Islet precursor cell (in vitro differentiated cells): ENCODE data around the gene FAM24B.

ENCODE experiments used
- DNase-seq: peaks from one replicate; pipeline ENCODE4 v3.0.0-alpha.2; 2018

Gene FAM24B

GRCh38 chr10:122856902-122857301 lies 22.5 kb downstream of the FAM24B start:
- no peak for DNase-seq

GRCh38 chr10:122855745-122856144 lies 23.6 kb downstream of the FAM24B start:
- DNase-seq, result no peak

DNA sequence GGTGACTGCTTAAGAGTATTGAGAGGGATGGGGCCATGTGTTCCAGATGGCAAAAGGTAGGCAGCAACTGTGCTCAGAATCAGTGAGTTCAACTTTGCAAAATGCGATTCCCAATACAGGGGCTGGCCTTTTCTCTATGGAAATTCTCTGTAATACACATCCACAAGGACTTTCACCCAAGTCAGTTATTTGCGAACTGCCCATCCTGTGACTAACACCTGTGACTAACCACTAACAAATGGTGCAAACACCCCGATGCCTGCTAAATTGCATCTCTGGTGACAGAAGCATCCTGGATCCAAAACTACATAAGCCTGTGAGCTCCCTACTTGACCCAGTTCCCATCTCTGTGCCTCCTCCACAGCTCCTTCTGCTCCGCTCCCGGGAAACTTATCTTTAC lies 24.7 kb downstream of the FAM24B start:
- DNase-seq, result no peak

DNA sequence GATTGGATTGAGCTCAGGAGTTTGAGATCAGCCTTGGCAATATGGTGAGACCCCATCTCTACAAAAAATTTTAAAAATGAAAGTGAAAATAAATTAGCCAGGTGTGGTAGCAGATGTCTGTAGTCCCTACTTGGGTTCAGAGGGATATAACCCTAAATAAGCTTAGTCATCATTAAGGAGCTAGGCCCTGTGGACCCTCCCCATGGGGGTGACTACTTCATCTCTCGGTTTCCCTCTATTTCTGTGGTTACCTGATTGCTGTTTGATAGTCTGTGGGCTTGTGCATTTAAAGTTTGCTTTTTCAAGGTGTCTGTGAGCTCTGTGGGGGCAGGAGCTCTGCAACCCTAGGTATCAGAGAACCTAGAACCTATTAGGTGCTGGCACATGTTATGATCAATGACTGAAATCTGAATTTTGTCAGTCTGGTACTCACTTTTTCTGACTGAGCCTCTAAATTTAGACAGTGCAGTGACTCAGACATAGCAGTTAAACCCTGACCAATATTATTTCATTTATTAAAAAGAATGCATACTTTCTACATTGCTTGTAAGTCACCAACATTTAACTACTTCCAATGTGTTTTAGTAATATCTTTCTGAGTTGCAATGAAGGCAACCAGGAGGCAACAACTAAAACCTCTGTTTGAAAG lies 25.6 kb downstream of the FAM24B start:
- no peak for DNase-seq

- no peak for DNase-seq
These were observed 27.1 kb downstream of the FAM24B start for GRCh38 chr10:122852261-122852660.

DNA sequence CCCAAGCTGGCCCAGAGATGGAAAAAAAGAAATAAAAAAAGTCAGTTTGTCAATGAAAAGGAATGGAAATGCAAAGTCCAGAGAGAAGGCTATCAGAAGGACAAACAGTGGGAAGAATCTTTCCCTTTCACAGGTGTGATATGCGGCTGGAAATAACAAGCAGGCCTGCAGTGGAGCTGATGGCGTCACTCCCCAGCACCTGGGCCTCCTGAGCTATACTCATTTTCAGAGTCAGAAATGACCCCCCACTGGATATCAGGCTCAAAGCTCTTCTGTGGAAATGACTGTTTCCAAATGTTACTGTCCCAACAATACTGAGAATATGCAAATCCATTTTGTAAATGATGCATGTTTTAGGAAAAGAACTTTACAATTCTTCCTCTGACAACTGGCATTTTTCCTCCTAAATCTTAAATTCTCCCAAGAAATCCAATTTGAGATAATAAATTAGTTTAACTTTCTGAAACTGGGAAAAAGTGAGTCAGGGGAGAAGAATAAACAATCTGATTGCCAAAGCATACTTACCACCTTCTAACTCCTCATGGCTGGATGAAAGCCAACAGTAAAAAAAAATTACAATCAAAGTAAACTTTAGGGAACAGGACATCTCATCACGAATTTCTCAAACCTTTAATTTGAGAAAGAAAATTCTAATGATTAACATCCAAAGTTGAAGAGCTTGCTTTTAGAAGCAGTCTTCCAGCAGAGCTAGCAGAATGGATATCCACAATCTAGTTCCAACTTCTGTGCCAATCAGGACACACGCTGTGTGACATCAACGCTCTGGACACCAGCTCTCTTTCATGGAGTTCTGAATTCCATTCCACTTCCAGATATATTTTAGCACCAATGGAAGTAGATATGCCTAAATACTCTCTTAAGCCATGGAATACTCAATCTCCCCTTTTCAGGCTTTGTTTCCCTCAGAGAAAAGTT lies 28.4 kb downstream of the FAM24B start:
- DNase-seq, result no peak

DNA sequence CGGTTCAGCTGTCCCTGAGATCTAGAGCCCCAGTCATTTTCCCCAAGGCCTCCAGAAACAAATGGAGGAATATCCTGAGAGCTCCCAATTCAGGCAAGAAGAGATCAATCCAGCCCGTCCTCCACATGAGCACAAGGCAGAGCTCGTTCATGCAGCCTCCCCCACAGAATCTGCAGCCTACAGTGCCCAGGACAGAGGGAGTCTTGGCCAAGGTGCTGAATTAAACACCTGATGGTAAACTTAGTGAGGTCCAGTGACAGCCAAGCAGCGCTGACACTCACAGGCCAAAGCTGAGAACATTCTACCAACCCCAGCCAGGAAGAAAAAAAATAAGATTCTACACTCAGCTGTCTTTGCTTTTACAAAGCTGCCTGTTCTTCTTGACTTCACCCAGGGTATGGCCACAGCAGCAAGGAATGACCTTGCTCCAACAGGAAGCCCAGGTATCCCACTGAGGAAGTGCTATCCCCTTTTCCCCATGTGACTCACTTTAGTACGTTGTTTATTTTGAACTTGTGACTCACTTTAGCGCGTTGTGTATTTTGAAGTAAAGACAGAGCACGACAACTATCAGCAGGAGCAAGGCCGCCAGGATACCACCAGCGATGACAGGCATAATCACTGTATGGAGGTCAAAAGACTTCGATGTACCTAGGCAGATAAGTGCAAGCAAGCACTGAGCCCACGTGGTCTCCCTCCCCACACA lies 29.3 kb downstream of the FAM24B start:
- no peak for DNase-seq

DNA sequence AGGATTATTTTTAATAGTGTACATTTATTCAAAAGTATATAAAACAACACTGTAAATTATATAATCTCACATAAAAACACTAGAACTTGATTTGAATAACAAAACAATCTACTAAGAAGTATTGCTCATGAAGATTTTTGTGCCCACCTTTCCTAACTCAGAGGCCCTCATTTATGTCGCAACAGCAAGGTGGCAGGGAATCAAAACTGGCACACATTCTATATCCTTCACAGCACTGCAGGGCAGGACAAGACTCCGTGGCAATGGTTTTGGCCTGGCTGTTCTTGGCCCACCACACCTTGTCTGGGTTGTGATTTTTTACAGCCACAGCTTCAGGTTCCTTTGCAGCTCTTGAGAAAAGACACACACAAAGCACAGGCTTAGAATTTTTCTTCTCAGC lies 30.3 kb downstream of the FAM24B start:
- DNase-seq, result no peak

DNA sequence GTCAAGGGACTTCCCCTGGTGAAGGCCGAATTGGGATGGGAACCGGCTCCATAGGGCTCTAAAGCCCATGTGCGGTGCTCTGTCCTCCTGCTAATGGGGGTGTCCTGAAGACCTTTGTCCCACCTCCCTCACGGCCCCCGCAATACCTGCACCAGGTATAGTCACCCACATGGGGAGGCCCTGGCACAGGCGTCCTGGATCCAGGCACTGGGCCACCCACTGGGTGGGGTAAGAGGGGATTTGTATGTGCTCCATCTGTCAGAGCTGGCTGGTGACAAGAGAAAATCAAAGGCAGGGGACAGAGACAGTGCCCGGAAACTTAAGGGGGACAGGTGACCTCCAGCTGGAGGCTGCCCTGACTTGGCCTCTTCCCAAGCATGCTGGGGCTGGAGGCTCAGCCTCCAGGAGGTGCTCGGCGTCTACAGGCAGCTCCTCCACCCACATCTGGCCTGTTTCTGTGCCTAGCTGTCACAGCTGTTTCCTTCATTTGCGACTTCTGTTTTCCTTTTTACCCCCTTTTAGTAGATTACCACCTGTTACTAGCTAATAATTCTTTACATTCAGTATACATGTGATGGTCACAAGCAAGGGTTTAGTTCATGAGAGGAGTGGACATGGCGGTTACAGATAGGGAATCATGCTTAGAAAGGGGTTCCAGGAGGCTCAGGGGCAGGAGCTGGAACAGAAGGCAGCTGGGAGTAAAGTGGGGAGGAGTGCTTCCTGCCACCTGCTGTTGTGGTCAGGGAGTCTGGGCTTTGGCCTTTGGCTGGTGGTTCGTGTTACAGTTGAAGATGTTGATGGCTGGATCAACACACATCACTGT lies 31.4 kb downstream of the FAM24B start:
- no peak for DNase-seq

DNA sequence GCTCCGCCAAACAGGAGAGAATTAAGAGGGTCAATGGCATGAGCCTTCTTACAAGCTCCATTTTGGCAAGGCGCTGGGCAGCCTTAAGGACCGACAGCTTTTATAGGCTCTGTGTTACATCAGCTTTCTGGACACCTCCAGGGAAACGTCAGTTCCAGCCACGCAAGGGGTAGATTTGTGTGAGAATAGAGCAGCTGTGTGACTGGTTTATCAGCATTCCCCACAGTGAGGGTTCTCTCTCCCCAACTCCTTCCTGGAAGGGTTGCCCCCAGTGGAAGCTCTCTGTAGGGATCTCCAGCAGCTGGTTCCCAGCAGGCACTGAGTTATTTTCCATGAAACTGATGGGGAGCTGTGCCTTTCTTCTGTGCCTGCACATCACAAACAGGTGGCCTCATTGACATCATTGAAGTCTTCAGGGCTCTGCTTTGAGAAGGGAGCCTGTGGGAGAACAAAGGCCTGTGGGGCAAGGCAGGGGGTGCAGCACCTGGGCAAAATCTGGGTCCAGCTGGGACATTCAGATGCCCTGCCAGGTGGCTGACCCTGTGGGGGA lies 33.5 kb downstream of the FAM24B start, which contains the start of gene CUZD1:
Gene CUZD1 (minus strand): TSS at position 75 of the 550 bp plus-strand sequence. CDS start 14 bp downstream, at position 61.
- DNase-seq, result no peak

GRCh38 chr10:122844146-122844545 lies 35.2 kb downstream of the FAM24B start:
- DNase-seq, result no peak

DNA sequence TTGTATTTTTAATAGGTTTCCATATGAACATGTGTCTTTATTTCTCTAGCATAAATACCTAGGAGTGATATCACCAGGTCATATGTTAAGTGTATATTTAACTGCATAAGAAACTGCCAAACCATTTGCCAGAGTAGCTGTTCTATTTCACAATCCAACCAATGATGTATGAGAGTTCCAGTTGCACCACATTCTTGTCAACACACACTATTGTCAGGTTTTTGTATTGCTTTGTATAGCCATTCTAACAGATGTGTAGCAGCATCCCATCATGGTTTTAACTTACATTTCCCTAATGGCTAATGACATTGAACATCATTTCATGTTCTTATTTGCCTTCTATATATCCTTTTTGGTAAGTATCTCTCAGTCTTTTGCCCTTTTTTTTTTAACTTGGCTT lies 37.8 kb downstream of the FAM24B start:
- no peak for DNase-seq

DNA sequence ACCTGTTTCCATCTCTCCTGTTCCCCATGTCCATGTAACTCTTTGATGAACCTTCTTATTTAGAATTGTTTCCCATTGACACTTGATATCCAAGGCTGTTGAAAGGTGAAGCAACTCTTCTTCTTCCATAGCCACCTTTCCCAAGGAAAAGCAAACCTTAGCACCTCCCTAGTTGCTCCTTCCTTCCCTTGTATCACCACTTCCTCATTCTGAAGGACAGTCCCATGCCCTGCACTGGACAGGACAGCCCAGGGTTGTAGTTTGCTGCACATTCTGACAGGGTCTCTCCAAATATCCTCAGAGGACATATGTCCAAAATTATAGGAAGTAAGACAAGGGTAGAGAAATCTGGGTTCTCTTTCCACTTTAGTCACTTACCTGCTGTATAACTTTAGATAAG lies 39.9 kb downstream of the FAM24B start:
- no peak for DNase-seq

DNA sequence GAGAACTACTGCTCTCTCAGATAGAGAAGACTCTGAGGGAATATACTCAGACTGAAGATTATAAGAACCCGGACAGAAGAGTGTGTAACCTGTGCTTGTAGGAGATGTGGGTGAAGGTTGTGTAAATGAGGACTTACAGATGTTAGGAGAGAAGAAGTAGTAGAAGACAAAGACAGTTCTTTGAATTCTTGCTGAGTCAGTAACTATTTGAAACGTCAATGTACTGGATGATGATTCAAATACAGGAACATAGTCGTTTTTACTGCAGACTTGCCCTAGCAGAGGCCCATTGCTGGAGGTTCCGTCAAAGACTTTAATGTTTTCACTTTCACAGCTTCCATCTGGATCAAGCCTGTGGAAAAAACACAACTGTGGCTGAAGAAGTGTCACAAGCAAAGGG lies 40.5 kb downstream of the FAM24B start:
- no peak for DNase-seq

- DNase-seq, result no peak
These were observed 43.5 kb downstream of the FAM24B start for GRCh38 chr10:122835908-122836307.

DNA sequence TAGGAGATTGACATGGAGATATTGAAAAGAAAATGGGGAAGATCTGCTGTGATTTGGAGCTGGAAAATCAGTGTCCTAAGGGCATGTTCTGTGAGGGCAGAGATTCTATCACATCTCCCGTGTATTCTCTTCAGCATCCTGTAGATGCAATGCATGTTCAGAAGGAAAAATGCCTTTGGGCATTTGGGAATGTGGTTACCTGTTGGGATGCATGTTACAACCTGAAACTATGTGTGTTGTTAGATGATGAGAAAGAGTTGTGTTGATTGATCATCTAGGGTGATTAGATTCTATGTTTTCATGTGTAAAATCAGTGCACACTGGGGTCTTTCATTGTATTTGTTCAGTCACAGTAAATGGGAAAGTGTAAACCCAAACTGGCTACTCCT lies 48.4 kb downstream of the FAM24B start:
- no peak for DNase-seq

GRCh38 chr10:122830273-122830964 lies 49.0 kb downstream of the FAM24B start:
- DNase-seq, result no peak

GRCh38 chr10:122829454-122829853 lies 49.9 kb downstream of the FAM24B start:
- DNase-seq, result peak; percentile 32

DNA sequence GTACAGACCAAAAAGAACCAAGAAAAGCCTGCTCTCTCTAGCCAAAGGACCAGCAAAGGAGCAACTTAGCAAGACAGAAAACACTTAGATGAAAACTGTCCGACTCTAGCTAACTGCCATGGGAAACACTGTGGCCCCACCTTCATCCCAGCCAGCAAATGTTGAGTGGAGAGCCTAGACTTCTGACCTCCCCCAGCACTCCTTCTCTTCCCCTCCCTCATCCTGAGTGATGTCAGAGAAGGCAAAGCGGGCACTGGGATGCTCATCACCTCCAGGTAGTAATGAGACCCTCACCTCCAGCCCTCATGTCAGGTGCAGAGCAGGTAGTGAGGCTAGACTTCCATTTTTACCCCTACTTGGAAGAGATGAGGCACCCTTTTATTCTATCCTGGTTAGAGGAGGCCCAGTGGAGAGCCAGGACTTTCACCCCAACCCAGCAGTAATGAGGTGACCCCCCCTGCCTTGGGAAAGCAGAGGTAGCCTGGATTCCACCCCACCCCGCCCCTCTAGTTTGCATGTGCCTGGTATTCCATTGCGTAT lies 50.6 kb downstream of the FAM24B start:
- peak; percentile 32 for DNase-seq

- DNase-seq, result no peak
These were observed 52.1 kb downstream of the FAM24B start for GRCh38 chr10:122827302-122827701.

GRCh38 chr10:122822973-122823690 lies 56.2 kb downstream of the FAM24B start:
- no peak for DNase-seq
